ENCODE measurements around the gene MRPL14.

The MRPL14 gene

GRCh38 chr6:44064089-44064947 lies 62.9 kb downstream of the MRPL14 start:
- H3K27ac ChIP-seq, result no peak overlapping the region
- TF ChIP-seq, protein P1, sequence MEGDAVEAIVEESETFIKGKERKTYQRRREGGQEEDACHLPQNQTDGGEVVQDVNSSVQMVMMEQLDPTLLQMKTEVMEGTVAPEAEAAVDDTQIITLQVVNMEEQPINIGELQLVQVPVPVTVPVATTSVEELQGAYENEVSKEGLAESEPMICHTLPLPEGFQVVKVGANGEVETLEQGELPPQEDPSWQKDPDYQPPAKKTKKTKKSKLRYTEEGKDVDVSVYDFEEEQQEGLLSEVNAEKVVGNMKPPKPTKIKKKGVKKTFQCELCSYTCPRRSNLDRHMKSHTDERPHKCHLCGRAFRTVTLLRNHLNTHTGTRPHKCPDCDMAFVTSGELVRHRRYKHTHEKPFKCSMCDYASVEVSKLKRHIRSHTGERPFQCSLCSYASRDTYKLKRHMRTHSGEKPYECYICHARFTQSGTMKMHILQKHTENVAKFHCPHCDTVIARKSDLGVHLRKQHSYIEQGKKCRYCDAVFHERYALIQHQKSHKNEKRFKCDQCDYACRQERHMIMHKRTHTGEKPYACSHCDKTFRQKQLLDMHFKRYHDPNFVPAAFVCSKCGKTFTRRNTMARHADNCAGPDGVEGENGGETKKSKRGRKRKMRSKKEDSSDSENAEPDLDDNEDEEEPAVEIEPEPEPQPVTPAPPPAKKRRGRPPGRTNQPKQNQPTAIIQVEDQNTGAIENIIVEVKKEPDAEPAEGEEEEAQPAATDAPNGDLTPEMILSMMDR (conservative IDR thresholded peaks at IDR 0.05), result no peak

DNA sequence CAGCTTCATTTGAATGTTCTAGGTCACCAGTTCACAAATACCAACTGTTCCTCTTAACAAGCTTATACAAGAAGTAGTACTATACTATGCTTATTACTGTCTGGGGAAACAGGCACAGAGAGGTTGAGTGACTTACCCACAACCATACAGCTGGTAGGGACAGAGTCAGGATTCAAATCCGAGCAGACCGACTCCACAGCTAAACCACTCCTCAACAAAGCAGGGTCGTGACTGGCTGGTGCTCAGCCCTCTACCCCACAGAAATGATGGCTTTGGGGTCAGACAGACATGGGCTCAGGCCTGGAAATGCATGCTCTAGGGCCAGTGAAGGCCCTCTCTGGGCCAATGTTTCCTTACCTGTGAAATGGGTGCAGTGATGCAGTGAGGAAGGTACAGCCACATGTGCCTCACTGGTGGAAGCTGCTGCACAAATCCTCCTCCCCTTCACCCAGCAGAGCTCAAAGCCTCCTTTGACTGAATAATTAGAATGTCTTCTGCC lies 63.6 kb downstream of the MRPL14 start:
- TF ChIP-seq, protein P1 (conservative IDR thresholded peaks at IDR 0.05), result no peak
- no peak overlapping the region for H3K27ac ChIP-seq
